Activated naive CD8-positive, alpha-beta T cell treated with anti-CD3 and anti-CD28 coated beads, Interleukin-2, amount 50 U/mL, for 24 hours (primary cell): Measurements from ENCODE around the gene PACSIN2.
"Not testable (repeated sequence)": the region's sequence is repeated elsewhere in the genome, so short reads cannot be mapped to it uniquely, and the experiment has no call there.

Experiments used
- ATAC-seq: fragments of 150-1000 bp; cut with Tn5 transposase; one replicate; pipeline ENCODE4 v1.10.0; 2021
- DNase-seq: peaks from one replicate; pipeline ENCODE4 v3.0.0; 2021
- H3K27ac Mint-ChIP-seq: one replicate; pipeline ENCODE4 v1.8.0; 2021; ENCODE audit warnings: mild to moderate bottlenecking, mixed read lengths
- H3K27me3 Mint-ChIP-seq: one replicate; pipeline ENCODE4 v1.8.0; 2021; ENCODE audit warnings: mixed read lengths
- H3K36me3 Mint-ChIP-seq: one replicate; pipeline ENCODE4 v1.8.0; 2021; ENCODE audit warnings: low read depth, mixed read lengths
- H3K4me1 Mint-ChIP-seq: one replicate; pipeline ENCODE4 v1.8.0; 2021; ENCODE audit warnings: mixed read lengths
- H3K4me3 Mint-ChIP-seq: one replicate; pipeline ENCODE4 v1.8.0; 2021; ENCODE audit warnings: mild to moderate bottlenecking, moderate library complexity, mixed read lengths
- H3K9me3 Mint-ChIP-seq: one replicate; pipeline ENCODE4 v1.8.0; 2021; ENCODE audit warnings: mixed read lengths

The PACSIN2 gene

DNA sequence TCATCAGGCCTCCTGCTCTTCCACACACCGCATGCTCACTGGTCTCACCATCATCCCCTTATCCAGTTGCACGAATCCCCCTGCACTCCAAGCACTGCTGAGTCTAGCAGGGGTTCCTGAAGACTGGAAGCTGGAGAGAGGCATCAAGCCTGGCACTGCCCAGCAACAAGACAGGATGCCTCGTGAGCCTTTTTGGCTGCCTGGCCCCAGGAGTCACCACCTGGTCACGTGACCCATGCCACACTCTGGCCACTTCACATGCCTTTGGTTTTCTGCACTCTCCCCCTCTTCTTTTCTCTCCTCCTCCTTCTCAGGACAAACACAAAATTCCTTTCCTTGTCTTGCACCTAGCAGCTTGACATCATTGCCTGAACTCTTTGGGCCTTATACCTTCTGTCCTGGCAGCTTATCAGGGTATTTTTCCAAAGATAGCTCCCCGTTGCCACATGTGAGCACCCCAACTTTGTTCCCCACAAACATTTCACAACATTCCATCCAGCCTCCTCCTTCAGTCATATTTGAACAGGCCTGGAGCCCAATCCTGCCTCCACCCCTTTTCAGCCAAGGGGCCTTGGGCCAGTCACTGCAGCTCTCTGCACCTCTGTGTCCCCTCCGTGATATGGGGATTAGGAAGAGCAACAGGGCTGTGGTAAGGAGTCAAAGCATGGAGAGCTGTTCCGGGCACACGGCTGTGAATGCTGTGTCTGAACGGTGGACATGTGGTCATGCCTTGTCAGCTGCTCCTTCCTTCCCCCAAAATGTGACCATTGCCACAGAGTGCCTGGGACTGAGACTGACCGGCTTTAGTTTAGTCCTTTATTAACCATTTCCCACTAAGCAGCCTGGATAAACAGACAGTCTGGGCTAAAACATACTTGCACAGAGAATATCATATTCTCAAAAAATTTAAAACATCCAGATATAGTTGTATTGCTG is 2.8 kb upstream of the PACSIN2 start:
- Mint-ChIP-seq H3K27me3 (no peaks in the 10 kb centered on the region), H3K27ac (no peak overlapping the region), H3K4me3 (no peak overlapping the region)

DNA sequence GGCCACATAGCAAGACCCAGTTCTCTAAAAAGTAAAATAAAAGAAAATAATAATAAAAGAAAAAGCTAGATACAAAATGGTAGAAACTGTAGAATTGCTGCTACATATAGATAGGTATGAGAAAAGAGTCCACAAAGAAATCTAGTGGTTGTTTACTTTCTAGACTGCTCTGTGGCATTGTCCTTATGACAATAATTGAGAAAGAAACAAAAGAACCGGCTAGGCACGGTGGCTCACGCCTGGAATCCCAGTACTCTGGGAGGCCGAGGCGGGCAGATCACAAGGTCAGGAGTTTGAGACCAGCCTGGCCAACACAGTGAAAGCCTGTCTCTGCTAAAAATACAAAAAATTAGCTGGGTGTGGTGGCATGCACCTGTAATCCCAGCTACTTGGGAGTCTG is 1.2 kb upstream of the PACSIN2 start:
- H3K9me3 Mint-ChIP-seq, H3K4me3 Mint-ChIP-seq, DNase-seq, H3K27me3 Mint-ChIP-seq, H3K36me3 Mint-ChIP-seq, ATAC-seq, H3K27ac Mint-ChIP-seq: not testable (repeated sequence)
- H3K4me1 Mint-ChIP-seq = peaks cover 24% of the 10 kb centered on the region

More for the DNA sequence above, 2.8 kb upstream of the PACSIN2 start:
- Mint-ChIP-seq H3K4me1 (peaks cover 21% of the 10 kb centered on the region), H3K9me3 (no peaks in the 10 kb centered on the region), H3K36me3 (no peaks in the 10 kb centered on the region)
- DNase-seq (no peak), ATAC-seq (no peak)

GRCh38 chr22:43015677-43016042 is 711 bp upstream of the PACSIN2 start:
- Mint-ChIP-seq H3K27ac (peak overlapping the region; percentile 86), H3K4me1 (peaks cover 24% of the 10 kb centered on the region), H3K27me3 (no peaks in the 10 kb centered on the region), H3K4me3 (peak overlapping the region; percentile 89), H3K36me3 (no peaks in the 10 kb centered on the region), H3K9me3 (no peaks in the 10 kb centered on the region)
- ATAC-seq = no peak
- DNase-seq = no peak

- Mint-ChIP-seq H3K4me3 (peak overlapping the region; percentile 89), H3K27me3 (no peaks in the 10 kb centered on the region), H3K27ac (peak overlapping the region; percentile 76), H3K4me1 (peaks cover 26% of the 10 kb centered on the region), H3K9me3 (no peaks in the 10 kb centered on the region), H3K36me3 (no peaks in the 10 kb centered on the region)
- DNase-seq (peak; percentile 48), ATAC-seq (peak; percentile 1)
Observed at GRCh38 chr22:43014316-43014868, 557 bp downstream of the PACSIN2 start.

- ATAC-seq (peak; percentile 35), DNase-seq (peak; percentile 33)
- Mint-ChIP-seq H3K36me3 (no peaks in the 10 kb centered on the region), H3K4me1 (peaks cover 30% of the 10 kb centered on the region), H3K9me3 (no peaks in the 10 kb centered on the region), H3K27me3 (no peaks in the 10 kb centered on the region), H3K27ac (no peak overlapping the region), H3K4me3 (peak overlapping the region; percentile 89)
Observed at GRCh38 chr22:43013355-43014315, 1.3 kb downstream of the PACSIN2 start.

DNA sequence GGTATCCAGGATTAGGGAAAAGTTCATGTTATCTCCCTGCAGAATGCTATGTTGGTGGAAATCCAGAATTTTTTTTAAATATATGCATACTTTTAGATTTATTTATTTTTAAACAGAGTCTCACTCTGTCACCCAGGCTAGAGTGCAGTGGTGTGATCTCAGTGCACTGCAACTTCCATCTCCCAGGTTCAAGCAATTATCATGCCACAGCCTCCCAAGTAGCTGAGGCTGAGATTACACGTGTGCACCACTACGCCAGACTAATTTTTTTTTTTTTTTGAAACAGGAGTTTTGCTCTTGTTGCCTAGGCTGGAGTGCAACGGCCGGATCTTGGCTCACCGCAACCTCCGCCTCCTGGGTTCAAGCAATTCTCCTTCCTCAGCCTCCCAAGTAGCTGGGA is 2.6 kb downstream of the PACSIN2 start:
- Mint-ChIP-seq H3K4me3 (no peak overlapping the region), H3K27me3 (no peaks in the 10 kb centered on the region), H3K4me1 (peaks cover 36% of the 10 kb centered on the region), H3K27ac (no peak overlapping the region), H3K36me3 (no peaks in the 10 kb centered on the region), H3K9me3 (no peaks in the 10 kb centered on the region)
- DNase-seq (no peak), ATAC-seq (no peak)

DNA sequence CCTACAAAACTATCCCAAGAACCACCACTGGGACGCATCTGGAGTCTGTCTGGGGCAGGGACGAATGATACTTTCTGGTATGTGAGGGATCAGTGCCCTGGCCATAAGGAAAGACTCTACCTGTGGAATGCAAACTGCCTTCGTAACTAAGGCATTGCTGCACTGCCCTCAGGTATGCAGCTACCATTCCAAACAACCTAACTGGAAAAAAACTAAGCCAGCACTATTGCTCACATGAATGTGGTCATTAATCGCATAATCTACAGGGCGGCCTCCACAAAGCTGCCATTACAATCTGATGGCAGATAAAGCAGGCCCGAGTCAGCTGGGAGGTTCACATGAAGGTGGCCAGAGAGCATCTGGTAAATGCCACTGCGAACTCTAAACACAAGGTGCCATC is 3.9 kb downstream of the PACSIN2 start:
- no peak overlapping the region for H3K4me3 Mint-ChIP-seq
- DNase-seq = no peak
- no peaks in the 10 kb centered on the region for H3K9me3 Mint-ChIP-seq
- H3K27ac Mint-ChIP-seq = no peak overlapping the region
- H3K27me3 Mint-ChIP-seq = no peaks in the 10 kb centered on the region
- ATAC-seq = no peak
- H3K36me3 Mint-ChIP-seq = no peaks in the 10 kb centered on the region
- peaks cover 49% of the 10 kb centered on the region for H3K4me1 Mint-ChIP-seq

DNA sequence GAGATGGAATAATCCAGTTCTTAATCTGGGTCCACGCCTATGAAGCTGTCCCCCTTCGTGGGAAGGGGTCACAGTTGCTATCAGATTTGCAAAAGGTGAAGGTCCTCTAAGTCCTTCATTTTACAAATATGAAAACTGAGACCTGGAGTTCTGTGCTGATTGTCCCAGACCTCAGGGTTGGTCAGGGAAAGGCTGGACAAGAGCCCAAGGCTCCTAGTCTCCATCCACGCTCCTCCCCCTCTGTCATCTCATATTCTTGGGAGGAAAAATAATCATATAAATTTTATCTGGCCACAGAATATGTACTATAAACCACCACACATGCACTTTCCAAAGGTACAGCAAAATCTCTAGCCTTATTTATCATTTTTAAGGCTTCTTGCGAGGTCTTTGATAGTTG is 5.5 kb downstream of the PACSIN2 start:
- H3K4me1 Mint-ChIP-seq = peaks cover 55% of the 10 kb centered on the region
- no peak overlapping the region for H3K4me3 Mint-ChIP-seq

GRCh38 chr22:43008921-43009320 is 6.0 kb downstream of the PACSIN2 start:
- H3K4me1 Mint-ChIP-seq = peaks cover 59% of the 10 kb centered on the region
- no peaks in the 10 kb centered on the region for H3K9me3 Mint-ChIP-seq
- no peak for DNase-seq
- H3K27ac Mint-ChIP-seq = no peak overlapping the region
- no peaks in the 10 kb centered on the region for H3K36me3 Mint-ChIP-seq
- no peaks in the 10 kb centered on the region for H3K27me3 Mint-ChIP-seq
- ATAC-seq = no peak
- H3K4me3 Mint-ChIP-seq = no peak overlapping the region

More for the DNA sequence above, 5.5 kb downstream of the PACSIN2 start:
- no peaks in the 10 kb centered on the region for H3K9me3 Mint-ChIP-seq
- H3K27me3 Mint-ChIP-seq = no peaks in the 10 kb centered on the region
- DNase-seq (no peak), ATAC-seq (no peak)
- no peak overlapping the region for H3K27ac Mint-ChIP-seq
- no peaks in the 10 kb centered on the region for H3K36me3 Mint-ChIP-seq

DNA sequence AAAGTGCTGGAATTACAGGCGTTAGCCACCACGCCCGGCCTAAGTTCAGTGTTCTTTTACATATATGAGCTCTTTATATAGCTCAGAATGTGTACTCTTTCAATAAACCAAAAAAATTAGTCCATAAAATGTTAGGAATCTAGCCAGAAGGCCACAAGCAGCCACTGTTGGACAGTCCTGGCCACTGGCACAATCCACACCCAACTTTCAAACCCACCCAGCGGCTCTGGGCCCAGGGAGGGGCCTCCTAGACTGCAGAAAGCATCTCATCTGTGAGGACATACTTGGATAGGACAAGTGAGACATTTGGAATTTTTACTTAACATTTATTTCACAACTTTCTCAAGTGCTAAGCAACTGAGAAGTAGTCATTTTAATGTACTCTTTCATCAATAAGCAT is 6.4 kb downstream of the PACSIN2 start:
- Mint-ChIP-seq H3K4me3 (no peak overlapping the region), H3K9me3 (no peaks in the 10 kb centered on the region), H3K4me1 (peaks cover 59% of the 10 kb centered on the region), H3K27me3 (no peaks in the 10 kb centered on the region), H3K27ac (no peak overlapping the region), H3K36me3 (no peaks in the 10 kb centered on the region)
- ATAC-seq (no peak), DNase-seq (no peak)

- peaks cover 61% of the 10 kb centered on the region for H3K4me1 Mint-ChIP-seq
Observed at GRCh38 chr22:43007519-43008102, 7.3 kb downstream of the PACSIN2 start.

GRCh38 chr22:43006753-43007152 is 8.2 kb downstream of the PACSIN2 start:
- no peak overlapping the region for H3K27ac Mint-ChIP-seq
- H3K27me3 Mint-ChIP-seq = no peaks in the 10 kb centered on the region
- ATAC-seq (no peak), DNase-seq (no peak)
- peaks cover 69% of the 10 kb centered on the region for H3K4me1 Mint-ChIP-seq
- H3K4me3 Mint-ChIP-seq = no peak overlapping the region
- no peaks in the 10 kb centered on the region for H3K9me3 Mint-ChIP-seq
- H3K36me3 Mint-ChIP-seq = no peaks in the 10 kb centered on the region

More at GRCh38 chr22:43007519-43008102, 7.3 kb downstream of the PACSIN2 start:
- Mint-ChIP-seq H3K27ac (no peak overlapping the region), H3K36me3 (no peaks in the 10 kb centered on the region), H3K4me3 (no peak overlapping the region), H3K27me3 (no peaks in the 10 kb centered on the region), H3K9me3 (no peaks in the 10 kb centered on the region)
- no peak for DNase-seq
- ATAC-seq = peak; percentile 70

- no peak overlapping the region for H3K4me3 Mint-ChIP-seq
Observed at GRCh38 chr22:43006016-43006505, 8.9 kb downstream of the PACSIN2 start.

GRCh38 chr22:43005106-43005505 is 9.8 kb downstream of the PACSIN2 start:
- H3K4me1 Mint-ChIP-seq = peaks cover 81% of the 10 kb centered on the region
- H3K27ac Mint-ChIP-seq = peak overlapping the region; percentile 63
- DNase-seq (no peak), ATAC-seq (no peak)
- no peaks in the 10 kb centered on the region for H3K27me3 Mint-ChIP-seq
- no peaks in the 10 kb centered on the region for H3K9me3 Mint-ChIP-seq
- H3K4me3 Mint-ChIP-seq = no peak overlapping the region
- H3K36me3 Mint-ChIP-seq = no peaks in the 10 kb centered on the region

More at GRCh38 chr22:43006016-43006505, 8.9 kb downstream of the PACSIN2 start:
- Mint-ChIP-seq H3K27me3 (no peaks in the 10 kb centered on the region), H3K36me3 (no peaks in the 10 kb centered on the region), H3K9me3 (no peaks in the 10 kb centered on the region), H3K27ac (no peak overlapping the region), H3K4me1 (peaks cover 73% of the 10 kb centered on the region)
- ATAC-seq = no peak
- no peak for DNase-seq
